D721Med (cell line): ENCODE measurements around the gene SAMD14.

Experiments used
- DNase-seq: peaks from one replicate; pipeline ENCODE4 v3.0.0; 2011; ENCODE audit warnings: low spot score; ENCODE audit not compliant: insufficient read length
- FAIRE-seq: peaks from 2 replicates; lab custom pipeline; 2011; peaks lifted over from hg19 to GRCh38; lab: Jason Lieb, UNC
- TF ChIP-seq, protein P1 (sequence below): IDR thresholded peaks from 2 replicates; pipeline ENCODE4 v1.5.1; 2012; ENCODE audit warnings: mild to moderate bottlenecking, control low read depth; ENCODE audit not compliant: insufficient read depth; ENCODE audit errors: missing control alignments

The SAMD14 gene

DNA sequence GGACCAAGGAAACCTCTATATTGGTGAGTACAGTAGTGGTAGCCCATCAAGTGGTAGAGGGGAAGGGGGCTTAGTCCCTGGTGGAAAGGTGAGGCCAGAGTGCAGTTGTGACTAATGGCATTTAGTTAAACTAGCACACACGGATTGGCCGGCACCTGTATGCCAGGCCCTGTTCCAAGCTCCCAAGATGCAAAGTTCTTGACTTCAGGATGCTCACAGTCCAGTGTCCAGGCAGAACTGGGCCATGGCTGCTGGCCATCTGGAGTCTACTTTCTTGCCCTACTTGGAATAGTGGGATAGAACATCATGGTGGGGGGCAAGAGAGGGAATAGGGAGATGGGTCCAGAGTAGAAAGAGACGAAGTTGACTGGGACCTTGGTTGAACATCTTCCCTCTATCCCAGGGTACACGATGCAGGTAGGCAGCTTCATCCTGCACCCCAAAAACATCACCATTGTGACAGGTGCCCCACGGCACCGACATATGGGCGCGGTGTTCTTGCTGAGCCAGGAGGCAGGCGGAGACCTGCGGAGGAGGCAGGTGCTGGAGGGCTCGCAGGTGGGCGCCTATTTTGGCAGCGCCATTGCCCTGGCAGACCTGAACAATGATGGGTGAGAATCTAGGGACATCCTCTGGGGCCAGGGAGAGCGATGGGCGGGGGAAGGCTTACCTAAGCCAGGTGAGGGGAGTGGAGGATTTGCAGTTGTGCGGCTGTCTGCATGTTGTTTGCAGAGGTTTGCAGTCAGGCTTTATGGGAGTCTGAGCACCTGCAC is 58.9 kb downstream of the SAMD14 start:
- FAIRE-seq = no peak
- TF ChIP-seq, protein P1, sequence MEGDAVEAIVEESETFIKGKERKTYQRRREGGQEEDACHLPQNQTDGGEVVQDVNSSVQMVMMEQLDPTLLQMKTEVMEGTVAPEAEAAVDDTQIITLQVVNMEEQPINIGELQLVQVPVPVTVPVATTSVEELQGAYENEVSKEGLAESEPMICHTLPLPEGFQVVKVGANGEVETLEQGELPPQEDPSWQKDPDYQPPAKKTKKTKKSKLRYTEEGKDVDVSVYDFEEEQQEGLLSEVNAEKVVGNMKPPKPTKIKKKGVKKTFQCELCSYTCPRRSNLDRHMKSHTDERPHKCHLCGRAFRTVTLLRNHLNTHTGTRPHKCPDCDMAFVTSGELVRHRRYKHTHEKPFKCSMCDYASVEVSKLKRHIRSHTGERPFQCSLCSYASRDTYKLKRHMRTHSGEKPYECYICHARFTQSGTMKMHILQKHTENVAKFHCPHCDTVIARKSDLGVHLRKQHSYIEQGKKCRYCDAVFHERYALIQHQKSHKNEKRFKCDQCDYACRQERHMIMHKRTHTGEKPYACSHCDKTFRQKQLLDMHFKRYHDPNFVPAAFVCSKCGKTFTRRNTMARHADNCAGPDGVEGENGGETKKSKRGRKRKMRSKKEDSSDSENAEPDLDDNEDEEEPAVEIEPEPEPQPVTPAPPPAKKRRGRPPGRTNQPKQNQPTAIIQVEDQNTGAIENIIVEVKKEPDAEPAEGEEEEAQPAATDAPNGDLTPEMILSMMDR = no peak
- DNase-seq = no peak

DNA sequence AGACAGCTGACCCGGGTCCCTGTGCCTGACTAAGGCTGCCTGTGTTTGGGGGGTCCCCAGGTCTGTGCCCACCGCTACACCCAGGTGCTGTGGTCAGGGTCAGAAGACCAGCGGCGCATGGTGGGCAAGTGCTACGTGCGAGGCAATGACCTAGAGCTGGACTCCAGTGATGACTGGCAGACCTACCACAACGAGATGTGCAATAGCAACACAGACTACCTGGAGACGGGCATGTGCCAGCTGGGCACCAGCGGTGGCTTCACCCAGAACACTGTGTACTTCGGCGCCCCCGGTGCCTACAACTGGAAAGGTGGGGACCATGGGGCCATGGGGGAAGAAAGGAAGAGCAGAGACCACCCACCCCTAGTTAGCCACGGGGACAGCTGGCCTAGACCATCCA is 62.0 kb downstream of the SAMD14 start:
- FAIRE-seq (no peak), DNase-seq (no peak)
- TF ChIP-seq, protein P1 = no peak

DNA sequence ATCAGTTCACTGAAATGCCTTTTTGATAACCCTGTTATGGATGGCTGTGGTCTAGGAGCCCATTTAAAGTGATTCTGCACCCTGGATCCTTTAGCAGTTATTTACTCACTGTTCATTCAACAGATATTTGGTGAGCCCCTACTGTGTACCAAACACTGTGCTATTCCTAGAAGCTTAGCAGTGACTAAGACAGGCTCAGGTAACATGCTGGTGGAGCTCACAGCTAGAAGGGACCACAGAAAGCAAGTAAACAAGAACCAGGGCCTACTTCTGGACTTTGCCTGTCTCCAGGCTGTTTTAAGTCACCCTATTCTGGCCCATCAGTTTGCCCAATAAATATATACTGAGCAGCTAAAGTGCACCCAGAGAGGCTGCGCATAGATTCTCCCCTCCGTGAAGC is 63.0 kb downstream of the SAMD14 start:
- FAIRE-seq (no peak), DNase-seq (no peak)
- TF ChIP-seq, protein P1 = no peak

DNA sequence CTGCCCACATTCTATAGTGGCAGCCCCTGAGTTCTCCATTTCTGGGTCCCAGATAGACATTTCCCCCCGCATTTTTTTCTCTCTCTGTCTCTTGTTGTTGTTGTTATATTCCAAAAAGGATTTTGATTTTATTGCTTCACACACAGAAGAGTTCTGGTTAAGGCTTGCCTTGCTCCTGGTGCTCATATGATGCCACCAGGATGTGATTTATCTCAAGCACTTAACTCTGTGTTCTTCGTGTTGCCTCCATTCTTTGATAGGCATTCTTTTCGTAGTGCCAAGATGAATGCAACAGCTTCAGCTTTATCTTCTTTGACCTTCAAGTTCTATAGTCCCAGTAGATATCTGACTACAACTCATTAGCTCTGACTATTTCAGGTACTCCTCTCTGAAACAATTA is 64.9 kb downstream of the SAMD14 start:
- DNase-seq = no peak
- no peak for FAIRE-seq
- TF ChIP-seq, protein P1 = no peak

DNA sequence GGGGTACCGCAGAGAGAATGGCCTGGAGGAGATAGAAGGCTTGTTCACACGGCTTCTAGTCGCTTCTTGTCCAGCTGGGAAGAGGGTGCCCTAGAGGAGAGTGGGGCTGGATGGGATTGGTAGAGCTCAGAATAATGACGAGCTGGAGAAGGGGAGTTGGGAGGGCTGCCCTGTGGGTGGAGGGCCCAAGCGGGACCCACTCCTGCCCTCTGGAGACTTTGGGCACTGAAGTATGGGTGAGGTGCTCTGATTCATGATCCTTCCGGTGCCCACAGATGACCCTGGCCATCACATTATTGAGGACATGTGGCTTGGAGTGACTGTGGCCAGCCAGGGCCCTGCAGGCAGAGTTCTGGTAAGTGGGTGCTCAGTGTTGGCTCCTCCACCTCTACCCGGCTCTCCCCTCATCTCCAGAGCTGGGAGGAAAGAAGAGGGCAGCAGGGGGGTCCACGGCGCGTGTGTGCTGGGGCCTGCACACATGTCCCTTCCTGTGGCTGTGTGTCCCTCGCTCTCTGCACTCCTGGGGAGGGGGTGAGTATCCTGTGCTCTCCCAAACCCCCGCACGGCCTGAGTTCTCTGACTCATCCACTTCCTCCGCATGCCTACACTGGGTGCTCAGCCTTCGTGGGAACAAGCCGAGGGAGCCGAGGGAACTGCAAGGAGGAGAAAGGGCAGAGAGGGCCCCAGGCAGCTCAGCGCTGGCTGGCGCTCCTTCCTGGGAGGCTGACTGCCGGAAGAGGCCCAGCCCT is 65.5 kb downstream of the SAMD14 start:
- TF ChIP-seq, protein P1 = no peak
- no peak for FAIRE-seq
- DNase-seq = no peak

DNA sequence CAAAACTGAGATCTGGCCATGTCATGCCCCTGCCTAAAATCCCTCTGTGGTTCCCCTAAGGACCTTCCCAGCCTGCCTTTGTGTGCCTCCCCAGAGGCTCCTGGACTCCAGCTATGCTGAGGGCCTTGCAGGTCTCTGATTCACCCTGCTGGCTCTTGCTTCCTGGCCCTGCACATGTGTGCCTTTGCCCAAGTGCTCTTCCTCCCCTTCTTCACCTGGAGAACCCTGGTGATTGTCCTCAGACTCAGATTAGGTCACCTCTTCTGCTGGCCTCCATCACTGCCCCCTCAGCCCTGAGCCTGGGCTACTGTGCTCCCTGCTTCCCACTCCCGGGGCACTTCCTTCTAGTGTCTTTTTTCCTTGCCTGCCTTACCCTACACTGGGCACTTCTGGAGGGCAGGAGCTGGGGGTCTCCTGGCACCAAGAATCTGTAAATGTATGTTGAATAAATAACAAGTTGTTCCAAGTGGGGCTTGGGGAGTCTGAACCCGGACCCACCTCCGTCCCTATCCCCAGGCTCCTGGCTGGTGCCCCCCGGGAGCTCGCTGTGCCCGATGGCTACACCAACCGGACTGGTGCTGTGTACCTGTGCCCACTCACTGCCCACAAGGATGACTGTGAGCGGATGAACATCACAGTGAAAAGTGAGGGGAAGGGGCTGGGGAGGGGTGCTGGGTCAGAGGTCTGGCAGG is 66.3 kb downstream of the SAMD14 start:
- DNase-seq = no peak
- FAIRE-seq = no peak
- TF ChIP-seq, protein P1 = no peak
